KMS-11 (cell line): Measurements from ENCODE around the gene TMEM131L.

Experiments used
- H2AFZ ChIP-seq: fragments of 200-600 bp; sonication (generic); 2 replicates; pipeline ENCODE4 v1.6.1; 2016; ENCODE audit warnings: antibody characterized with exemption, mixed run types, low read depth
- H3K27ac ChIP-seq: fragments of 200-600 bp; sonication (generic); 2 replicates; pipeline ENCODE4 v1.6.1; 2016; ENCODE audit warnings: mild to moderate bottlenecking, mixed run types
- H3K27me3 ChIP-seq: fragments of 200-600 bp; sonication (generic); 2 replicates; pipeline ENCODE4 v1.6.1; 2017; ENCODE audit warnings: mild to moderate bottlenecking, low read depth, mixed run types, moderate library complexity; ENCODE audit not compliant: insufficient read depth
- H3K36me3 ChIP-seq: fragments of 200-600 bp; sonication (generic); 2 replicates; pipeline ENCODE4 v1.6.1; 2017; ENCODE audit warnings: mild to moderate bottlenecking, mixed run types; ENCODE audit not compliant: insufficient read depth
- H3K4me1 ChIP-seq: fragments of 200-600 bp; sonication (generic); 2 replicates; pipeline ENCODE4 v1.6.1; 2016; ENCODE audit warnings: mild to moderate bottlenecking, low read depth, mixed run types; ENCODE audit not compliant: poor library complexity, severe bottlenecking
- H3K4me2 ChIP-seq: fragments of 200-600 bp; sonication (generic); 2 replicates; pipeline ENCODE4 v1.7.0; 2016; ENCODE audit warnings: mild to moderate bottlenecking, mixed run types
- H3K4me3 ChIP-seq: fragments of 200-600 bp; sonication (generic); IDR thresholded peaks from 2 replicates; pipeline ENCODE4 v1.6.1; 2017; ENCODE audit warnings: low read depth, low read length, mixed read lengths; ENCODE audit not compliant: insufficient read depth
- H3K79me2 ChIP-seq: fragments of 200-600 bp; sonication (generic); 2 replicates; pipeline ENCODE4 v1.6.1; 2016; ENCODE audit warnings: low read depth, mixed run types; ENCODE audit not compliant: insufficient read depth
- H3K9ac ChIP-seq: fragments of 200-600 bp; sonication (generic); 2 replicates; pipeline ENCODE4 v1.6.1; 2016; ENCODE audit warnings: mild to moderate bottlenecking, mixed run types
- H4K20me1 ChIP-seq: fragments of 200-600 bp; sonication (generic); 2 replicates; pipeline ENCODE4 v1.6.1; 2016; ENCODE audit warnings: mild to moderate bottlenecking, mixed run types; ENCODE audit not compliant: insufficient read depth
- TF ChIP-seq, protein P1 (sequence below): fragments of 200-600 bp; sonication (generic); conservative IDR thresholded peaks from 2 replicates; pipeline ENCODE4 v1.6.1; 2017; ENCODE audit warnings: low read depth, mild to moderate bottlenecking, antibody characterized with exemption, low read length, moderate library complexity, mixed read lengths

The TMEM131L gene

GRCh38 chr4:153639833-153640802, 174.0 kb downstream of the TMEM131L start:
- Histone ChIP-seq H3K27ac (no peak overlapping the region), H3K4me1 (peaks cover 6% of the 10 kb centered on the region), H3K79me2 (no peaks in the 10 kb centered on the region), H3K36me3 (no peaks in the 10 kb centered on the region), H3K4me2 (no peak overlapping the region), H3K9ac (no peak overlapping the region), H3K4me3 (no peak overlapping the region), H2AFZ (no peak overlapping the region), H3K27me3 (no peaks in the 10 kb centered on the region), H4K20me1 (no peaks in the 10 kb centered on the region)
- TF ChIP-seq, protein P1, sequence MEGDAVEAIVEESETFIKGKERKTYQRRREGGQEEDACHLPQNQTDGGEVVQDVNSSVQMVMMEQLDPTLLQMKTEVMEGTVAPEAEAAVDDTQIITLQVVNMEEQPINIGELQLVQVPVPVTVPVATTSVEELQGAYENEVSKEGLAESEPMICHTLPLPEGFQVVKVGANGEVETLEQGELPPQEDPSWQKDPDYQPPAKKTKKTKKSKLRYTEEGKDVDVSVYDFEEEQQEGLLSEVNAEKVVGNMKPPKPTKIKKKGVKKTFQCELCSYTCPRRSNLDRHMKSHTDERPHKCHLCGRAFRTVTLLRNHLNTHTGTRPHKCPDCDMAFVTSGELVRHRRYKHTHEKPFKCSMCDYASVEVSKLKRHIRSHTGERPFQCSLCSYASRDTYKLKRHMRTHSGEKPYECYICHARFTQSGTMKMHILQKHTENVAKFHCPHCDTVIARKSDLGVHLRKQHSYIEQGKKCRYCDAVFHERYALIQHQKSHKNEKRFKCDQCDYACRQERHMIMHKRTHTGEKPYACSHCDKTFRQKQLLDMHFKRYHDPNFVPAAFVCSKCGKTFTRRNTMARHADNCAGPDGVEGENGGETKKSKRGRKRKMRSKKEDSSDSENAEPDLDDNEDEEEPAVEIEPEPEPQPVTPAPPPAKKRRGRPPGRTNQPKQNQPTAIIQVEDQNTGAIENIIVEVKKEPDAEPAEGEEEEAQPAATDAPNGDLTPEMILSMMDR = no peak

GRCh38 chr4:153641532-153641931, 175.4 kb downstream of the TMEM131L start:
- Histone ChIP-seq H3K4me1 (peaks cover 6% of the 10 kb centered on the region), H3K9ac (no peak overlapping the region), H4K20me1 (no peaks in the 10 kb centered on the region), H3K4me2 (no peak overlapping the region), H3K27ac (no peak overlapping the region), H3K79me2 (no peaks in the 10 kb centered on the region), H2AFZ (no peak overlapping the region), H3K36me3 (no peaks in the 10 kb centered on the region), H3K27me3 (no peaks in the 10 kb centered on the region), H3K4me3 (no peak overlapping the region)
- TF ChIP-seq, protein P1 = no peak

DNA sequence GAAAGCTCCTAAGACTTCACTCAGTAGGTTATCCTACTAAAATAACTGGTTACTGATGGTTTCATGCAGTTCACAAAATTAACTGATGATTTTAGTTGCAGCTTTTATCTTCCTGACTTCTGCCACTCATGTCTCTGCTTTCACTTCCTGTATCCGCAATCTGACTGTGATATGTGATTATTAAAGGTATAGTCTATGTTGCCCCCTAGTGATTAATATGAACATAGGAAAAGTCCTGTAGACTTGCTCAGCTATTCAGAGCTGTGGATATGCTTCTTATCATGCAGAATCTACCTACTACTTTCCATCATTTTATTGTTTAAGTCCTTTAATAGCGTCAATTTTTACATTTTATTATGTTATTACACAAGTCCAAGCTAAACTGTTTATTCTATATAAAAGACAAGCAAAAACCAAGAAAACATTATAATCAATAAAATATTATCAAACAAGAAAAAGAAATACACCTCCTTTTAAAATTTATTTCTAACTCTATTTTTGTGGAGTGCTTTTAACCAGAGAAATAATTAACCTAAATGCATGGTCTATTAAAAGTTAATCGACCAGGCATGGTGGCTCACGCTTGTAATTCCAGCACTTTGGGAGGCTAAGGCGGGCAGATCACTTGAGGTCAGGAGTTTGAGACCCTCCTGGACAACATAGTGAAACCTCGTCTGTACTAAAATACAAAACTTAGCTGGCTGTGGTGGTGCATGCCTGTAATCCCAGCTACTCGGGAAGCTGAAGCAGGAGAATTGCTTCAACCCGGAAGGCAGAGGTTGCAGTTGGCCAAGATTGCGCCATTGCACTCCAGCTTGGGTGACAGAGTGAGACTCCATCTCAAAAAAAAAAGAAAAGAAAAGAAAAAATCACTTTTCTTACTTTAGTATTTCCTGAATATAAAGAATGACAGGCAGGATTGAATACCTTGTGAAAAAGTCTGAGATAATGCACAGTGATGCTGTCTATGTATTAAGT, 177.5 kb downstream of the TMEM131L start:
- Histone ChIP-seq H3K79me2 (no peaks in the 10 kb centered on the region), H3K4me1 (peaks cover 6% of the 10 kb centered on the region), H2AFZ (peak overlapping the region; percentile 20; the same call in 1 of the 2 replicates), H3K4me2 (no peak overlapping the region), H3K27me3 (no peaks in the 10 kb centered on the region), H3K4me3 (no peak overlapping the region), H3K9ac (no peak overlapping the region), H3K36me3 (no peaks in the 10 kb centered on the region), H4K20me1 (no peaks in the 10 kb centered on the region), H3K27ac (no peak overlapping the region)
- TF ChIP-seq, protein P1 = peak; percentile 73

DNA sequence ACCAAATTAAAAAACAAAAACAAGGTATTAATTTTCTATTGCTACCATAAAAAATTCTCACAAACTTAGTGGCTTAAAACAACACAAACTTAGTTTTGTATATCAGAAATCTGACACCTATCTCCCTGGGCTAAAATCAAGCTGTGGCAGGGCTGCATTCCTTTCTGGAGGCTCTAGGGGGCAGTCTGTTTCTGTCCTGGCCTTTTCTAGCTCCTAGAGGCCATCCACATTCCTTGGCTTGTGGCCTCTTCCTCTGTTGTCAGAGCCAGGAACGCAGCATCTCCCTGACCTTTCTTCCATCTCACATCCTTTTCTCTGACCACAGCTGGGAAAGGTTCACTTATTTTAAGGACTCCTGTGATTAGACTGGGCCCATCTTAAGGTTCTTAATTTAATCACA, 179.0 kb downstream of the TMEM131L start:
- TF ChIP-seq, protein P1 = peak; percentile 56
- peaks cover 6% of the 10 kb centered on the region for H3K4me1 ChIP-seq
- no peak overlapping the region for H3K27ac ChIP-seq
- H3K79me2 ChIP-seq = no peaks in the 10 kb centered on the region
- H3K4me2 ChIP-seq = no peak overlapping the region
- no peaks in the 10 kb centered on the region for H3K27me3 ChIP-seq
- no peak overlapping the region for H3K4me3 ChIP-seq
- H2AFZ ChIP-seq = no peak overlapping the region
- H3K36me3 ChIP-seq = no peaks in the 10 kb centered on the region
- no peaks in the 10 kb centered on the region for H4K20me1 ChIP-seq
- no peak overlapping the region for H3K9ac ChIP-seq
